Omental fat pad (tissue), 4 donors: ENCODE data around the gene MYL3. TPM values are rescaled to one million over a fixed set of nuclear protein-coding genes. Genes with fewer than 3 reads are reported as not detected.

Experiments
- ATAC-seq: fragments of 150-250 bp; one replicate; pipeline ENCODE4 v1.9.1; 2016; ENCODE audit warnings: mild to moderate bottlenecking, moderate library complexity; ENCODE audit not compliant: low FRiP score
- DNase-seq: peaks from one replicate; pipeline ENCODE4 v3.0.0-alpha.2; 2019; ENCODE audit warnings: low spot score
- total RNA-seq, 4 donors: library from RNA; depleted of rRNA; stranded (reverse); fragments of >200 nt; gene quantifications; one replicate each; pipeline ENCODE4 v1.1.0, GENCODE V29; 2016
- TF ChIP-seq, protein P1 (sequence below), 3 donors: fragments of 450-650 bp; IDR thresholded peaks; one replicate each; pipeline ENCODE4 v1.5.1; 2016 to 2017; ENCODE audit warnings: antibody characterized with exemption in 3 of 3, mild to moderate bottlenecking in 3 of 3, moderate library complexity in 2 of 3

The MYL3 gene
- total RNA-seq, 4 donors from 2014 or later = 3.9 to 11.7 (median 5.0) TPM

DNA sequence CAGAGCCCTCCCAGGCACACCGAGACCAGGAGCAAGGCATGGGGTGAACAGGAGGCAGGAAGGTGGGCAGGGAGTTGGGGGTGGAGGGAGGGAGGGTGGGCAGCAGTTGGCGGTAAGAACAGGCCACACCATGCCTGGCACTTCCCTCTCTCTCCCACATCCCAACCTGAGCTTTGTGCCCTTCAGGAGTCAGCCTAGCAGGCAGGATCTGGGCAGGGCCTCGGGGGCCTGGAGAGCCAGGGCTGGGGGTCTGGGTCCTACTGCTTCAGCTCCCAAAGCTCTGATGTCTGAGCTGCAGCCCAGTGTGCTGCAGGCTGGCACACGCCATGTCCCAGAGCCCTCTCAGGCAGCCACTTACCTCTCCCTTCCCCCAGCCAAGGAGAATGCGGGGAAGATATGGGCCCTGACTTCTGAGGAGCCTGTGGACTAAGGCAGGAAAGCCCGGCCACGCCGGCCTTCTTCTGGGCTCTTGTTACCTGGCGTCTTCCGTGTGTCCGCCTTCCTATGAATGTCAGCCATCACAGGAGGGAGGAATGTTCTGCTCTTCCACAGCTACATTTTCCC lies 2.9 kb upstream of the MYL3 start:
- ATAC-seq (no peak), DNase-seq (no peak)
- TF ChIP-seq, protein P1, sequence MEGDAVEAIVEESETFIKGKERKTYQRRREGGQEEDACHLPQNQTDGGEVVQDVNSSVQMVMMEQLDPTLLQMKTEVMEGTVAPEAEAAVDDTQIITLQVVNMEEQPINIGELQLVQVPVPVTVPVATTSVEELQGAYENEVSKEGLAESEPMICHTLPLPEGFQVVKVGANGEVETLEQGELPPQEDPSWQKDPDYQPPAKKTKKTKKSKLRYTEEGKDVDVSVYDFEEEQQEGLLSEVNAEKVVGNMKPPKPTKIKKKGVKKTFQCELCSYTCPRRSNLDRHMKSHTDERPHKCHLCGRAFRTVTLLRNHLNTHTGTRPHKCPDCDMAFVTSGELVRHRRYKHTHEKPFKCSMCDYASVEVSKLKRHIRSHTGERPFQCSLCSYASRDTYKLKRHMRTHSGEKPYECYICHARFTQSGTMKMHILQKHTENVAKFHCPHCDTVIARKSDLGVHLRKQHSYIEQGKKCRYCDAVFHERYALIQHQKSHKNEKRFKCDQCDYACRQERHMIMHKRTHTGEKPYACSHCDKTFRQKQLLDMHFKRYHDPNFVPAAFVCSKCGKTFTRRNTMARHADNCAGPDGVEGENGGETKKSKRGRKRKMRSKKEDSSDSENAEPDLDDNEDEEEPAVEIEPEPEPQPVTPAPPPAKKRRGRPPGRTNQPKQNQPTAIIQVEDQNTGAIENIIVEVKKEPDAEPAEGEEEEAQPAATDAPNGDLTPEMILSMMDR (IDR thresholded peaks at IDR 0.05) = no peak

DNA sequence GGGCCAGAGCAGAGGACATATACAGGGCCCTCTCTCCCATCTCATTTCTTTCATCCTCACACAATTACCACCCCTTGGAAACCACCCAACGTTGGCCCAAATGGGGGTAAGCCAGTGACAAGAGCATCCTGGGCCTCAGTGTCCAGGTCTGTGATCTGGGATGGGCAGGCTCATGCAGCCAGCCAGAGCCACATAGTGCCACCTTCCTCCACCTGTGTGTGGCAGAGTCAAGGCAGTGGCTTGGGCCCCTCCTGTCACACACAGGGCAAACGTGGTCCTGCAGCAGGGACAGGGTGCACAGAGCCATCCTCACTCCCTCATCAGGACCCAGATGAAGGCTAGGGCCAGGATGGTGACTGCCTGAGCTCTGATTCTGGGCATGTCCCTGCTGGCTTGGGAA lies 2.3 kb upstream of the MYL3 start:
- DNase-seq (no peak), ATAC-seq (no peak)
- TF ChIP-seq, protein P1 (IDR thresholded peaks at IDR 0.05) = no peak

DNA sequence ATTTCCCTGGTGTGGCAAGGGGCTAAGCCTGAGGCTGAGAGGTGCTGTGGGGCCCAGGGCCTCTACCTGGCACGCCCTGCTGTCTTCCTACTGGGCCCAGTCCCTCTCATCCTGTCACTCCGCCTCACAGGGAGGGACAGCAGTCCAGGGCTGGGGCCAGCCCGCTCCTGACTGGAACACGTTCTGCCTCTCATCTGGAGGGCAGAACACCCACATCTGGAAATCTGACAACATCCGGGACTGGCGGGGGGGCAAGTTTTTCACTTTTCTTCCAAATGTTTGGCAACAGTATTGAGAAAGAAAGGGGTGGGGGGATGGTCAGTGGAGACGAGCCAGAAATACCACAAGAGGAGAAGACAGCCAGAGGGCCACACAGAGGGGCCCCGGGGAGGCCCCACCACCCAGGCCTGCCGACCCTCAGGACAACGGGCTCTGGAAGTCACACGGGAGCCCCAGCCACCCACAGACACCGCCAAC lies 1.8 kb upstream of the MYL3 start:
- TF ChIP-seq, protein P1 (IDR thresholded peaks at IDR 0.05) = no peak
- no peak for ATAC-seq
- peak; percentile 34 for DNase-seq

DNA sequence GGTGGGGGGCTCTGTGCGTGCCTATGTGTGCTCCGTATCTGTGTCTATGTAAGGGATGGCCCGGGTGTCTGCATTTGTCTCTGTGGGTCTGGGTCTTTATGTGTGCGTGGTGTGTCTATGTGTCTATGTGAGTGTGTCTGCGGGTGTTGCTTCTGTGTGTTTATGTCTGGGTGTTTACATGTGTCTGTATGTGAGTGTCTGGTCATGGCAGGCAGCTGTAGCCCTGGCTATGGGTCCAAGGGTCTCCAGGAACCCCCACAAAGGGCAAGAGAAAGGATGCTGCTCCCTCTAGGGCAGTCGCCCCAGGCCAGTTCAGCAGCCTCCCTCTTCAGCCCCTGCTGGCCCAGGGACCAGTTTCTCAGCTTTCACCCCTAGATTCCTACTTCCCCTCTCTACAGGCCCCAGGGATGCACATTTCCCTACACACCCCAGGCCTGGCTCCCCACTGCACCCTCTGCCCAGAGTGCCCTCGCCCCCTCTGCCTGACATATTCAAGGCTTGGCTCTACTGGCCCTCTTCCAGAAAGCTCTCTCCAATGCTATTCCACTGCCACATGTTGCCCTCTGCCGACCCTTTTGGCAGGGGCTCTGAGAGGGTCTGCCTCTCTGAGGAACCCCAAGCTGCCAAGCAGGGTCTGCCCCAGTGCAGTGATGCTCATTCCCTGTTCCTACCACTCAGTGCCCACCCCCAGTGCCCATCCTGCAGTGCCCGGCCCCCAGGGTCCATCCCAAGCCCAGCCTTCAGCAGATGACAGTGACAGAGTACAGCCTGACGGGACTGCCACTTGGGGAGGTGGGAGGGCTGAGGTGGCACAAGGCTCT lies 1.0 kb upstream of the MYL3 start:
- TF ChIP-seq, protein P1 (IDR thresholded peaks at IDR 0.05) = no peak
- ATAC-seq = no peak
- DNase-seq = no peak

DNA sequence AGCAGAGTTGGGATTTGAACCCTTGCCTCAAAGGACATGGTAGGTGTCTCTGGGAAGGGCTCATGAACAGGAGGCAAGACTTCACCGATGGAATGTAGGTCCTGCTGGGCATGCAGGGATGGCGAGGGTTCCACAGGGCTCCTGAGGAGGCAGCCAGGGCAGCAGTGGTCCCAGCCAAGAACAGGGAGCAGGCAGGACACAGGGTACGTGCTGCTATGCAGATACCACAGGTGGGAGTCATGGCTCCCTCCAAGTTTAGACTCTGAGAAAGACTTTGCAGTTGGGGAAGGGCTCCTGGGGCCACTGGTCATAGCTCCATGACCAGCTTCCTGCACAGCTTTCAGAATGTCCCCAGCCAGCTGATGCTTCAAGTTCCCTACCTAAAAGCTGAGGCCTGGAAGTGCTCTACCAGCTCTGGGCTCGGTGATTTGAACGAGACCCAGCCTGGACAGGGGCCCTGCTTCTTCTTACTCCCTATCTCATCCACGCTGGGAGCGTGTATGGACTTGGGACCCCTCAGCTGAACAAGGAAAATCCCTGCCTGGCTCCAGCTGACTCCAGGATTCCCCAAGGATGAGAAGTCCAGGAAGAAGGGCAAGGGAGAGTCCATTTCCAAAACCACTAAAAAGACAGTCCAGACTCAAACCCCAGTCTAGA lies 747 bp downstream of the MYL3 start:
- DNase-seq (no peak), ATAC-seq (no peak)
- TF ChIP-seq, protein P1 (IDR thresholded peaks at IDR 0.05) = no peak

DNA sequence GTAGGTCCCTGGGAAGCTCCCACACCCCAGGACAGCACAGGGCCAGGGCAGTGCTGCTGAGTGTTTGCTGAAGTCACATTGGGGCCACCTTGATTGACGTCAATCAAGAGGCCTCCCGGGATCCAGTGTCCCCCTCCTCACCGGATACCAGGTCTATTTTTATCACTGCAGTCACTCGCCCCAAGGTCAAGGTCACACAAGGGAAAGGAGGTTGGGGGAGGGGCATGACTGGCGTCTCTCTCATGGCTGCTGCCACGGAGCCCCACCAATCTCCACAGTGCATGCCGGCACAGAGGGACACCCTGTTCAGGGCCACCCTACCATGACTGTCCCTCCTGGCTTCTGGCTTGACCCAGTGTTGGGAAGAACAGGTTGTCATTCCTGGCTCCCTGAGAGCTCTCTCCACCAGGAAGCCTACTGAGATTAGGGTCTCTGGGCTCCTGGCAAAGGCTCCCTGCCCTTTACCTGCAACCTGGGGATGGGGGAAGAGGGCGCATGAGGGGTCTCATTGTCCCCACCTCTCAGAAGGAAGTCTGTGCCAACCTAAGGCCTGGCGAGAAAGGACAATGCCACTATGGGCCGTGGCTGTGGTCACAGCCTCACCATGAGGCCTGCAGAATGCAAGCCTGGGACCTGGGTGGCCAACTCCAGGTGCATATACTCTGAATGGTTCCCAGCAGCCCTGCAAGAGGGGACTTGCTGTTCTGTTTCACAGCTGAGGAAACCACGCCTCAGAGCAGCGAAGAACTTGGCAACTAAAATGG lies 1.5 kb downstream of the MYL3 start:
- TF ChIP-seq, protein P1 (IDR thresholded peaks at IDR 0.05) = no peak
- DNase-seq = no peak
- no peak for ATAC-seq
